K562 (cell line): ENCODE measurements around the gene CARD11. TPM values are rescaled to one million over a fixed set of nuclear protein-coding genes. Genes with fewer than 3 reads are reported as not detected.

Source experiments
- ATAC-seq: fragments of 200-7000 bp; cut with Tn5 transposase; 3 replicates; pipeline ENCODE4 v1.9.1; 2020; ENCODE audit warnings: moderate library complexity
- BruUV-seq: library from RNA; stranded (reverse); fragments of 400-500 nt; replicated peaks from 2 replicates; lab custom pipeline; 2021; lab: Mats Ljungman, UMichigan
- CTCF ChIA-PET: fragments of 300-600 bp; formaldehyde crosslinking; extraction: SDS; loops from one replicate; lab custom pipeline; 2021; ENCODE audit warnings: low intra/inter-chr PET ratio; lab: Yijun Ruan, JAX
- POLR2A ChIA-PET: fragments of 300-600, 350-650 bp; sonication (Branson Sonifier 250); formaldehyde crosslinking; extraction: SDS; loops from one replicate; lab custom pipeline; 2021; ENCODE audit warnings: antibody characterized with exemption, inconsistent platforms; lab: Yijun Ruan, JAX
- DNase-seq, 4 experiments: peaks; one replicate each; pipeline versions ENCODE4 v3.0.0 to v3.0.0-alpha.2; 2011 to 2018; ENCODE audit warnings: low spot score in 3 of 4, mixed read lengths in 3 of 4; ENCODE audit errors: extremely low read depth in 1 of 4
- FAIRE-seq: peaks from 2 replicates; lab custom pipeline; 2011; peaks lifted over from hg19 to GRCh38; lab: Jason Lieb, UNC
- H2AFZ ChIP-seq: 2 replicates; pipeline ENCODE4 v1.6.0; 2011; ENCODE audit warnings: low read depth, low read length, control low read depth, inconsistent platforms
- H3K27ac ChIP-seq: fragments of 200-600 bp; 3 replicates; pipeline ENCODE4 v1.8.0; 2011; ENCODE audit warnings: low read depth, mild to moderate bottlenecking, control low read depth, inconsistent platforms, low read length, moderate library complexity, mixed read lengths; ENCODE audit errors: extremely low read depth
- H3K27me3 ChIP-seq, 2 experiments: fragments of 300-600 bp in 1 of 2; 2 replicates in 1 of 2; 3 replicates in 1 of 2; pipeline versions ENCODE4 v1.6.0 to v1.8.0; 2011; ENCODE audit warnings: inconsistent platforms in 2 of 2, low read length in 2 of 2, mild to moderate bottlenecking in 1 of 2, mixed read lengths in 1 of 2, moderate library complexity in 1 of 2; ENCODE audit not compliant: control insufficient read depth in 2 of 2, insufficient read depth in 2 of 2
- H3K36me3 ChIP-seq: fragments of 300-600 bp; 3 replicates; pipeline ENCODE4 v1.8.0; 2011; ENCODE audit warnings: mild to moderate bottlenecking, low read length, inconsistent platforms; ENCODE audit not compliant: control insufficient read depth, insufficient read depth
- H3K4me1 ChIP-seq, 2 experiments: fragments of 200-600 bp in 1 of 2; replicated peaks in 1 of 2; 2 replicates in 1 of 2; 3 replicates in 1 of 2; pipeline versions ENCODE4 v1.5.1 to v1.8.0; 2011; ENCODE audit warnings: inconsistent platforms in 2 of 2, low read length in 2 of 2, mild to moderate bottlenecking in 1 of 2, mixed read lengths in 1 of 2, moderate library complexity in 1 of 2; ENCODE audit not compliant: control insufficient read depth in 2 of 2, insufficient read depth in 2 of 2
- H3K4me2 ChIP-seq: 2 replicates; pipeline ENCODE4 v1.6.1; 2011; ENCODE audit warnings: low read length, control low read depth, inconsistent platforms, mixed read lengths; ENCODE audit not compliant: insufficient read depth
- H3K4me3 ChIP-seq: fragments of 200-600 bp; sonication (generic), shearing (Covaris generic); 2 replicates; pipeline ENCODE4 v1.5.1; 2016; ENCODE audit warnings: control low read depth, inconsistent platforms
- H3K79me2 ChIP-seq: fragments of 200-600 bp; 3 replicates; pipeline ENCODE4 v1.8.0; 2011; ENCODE audit warnings: low read length, inconsistent platforms; ENCODE audit not compliant: control insufficient read depth, insufficient read depth
- H3K9ac ChIP-seq, 2 experiments: 2 replicates each; pipeline versions ENCODE4 v1.6.0 to v1.6.1; 2011; ENCODE audit warnings: low read depth in 2 of 2, low read length in 2 of 2, control low read depth in 1 of 2, inconsistent platforms in 1 of 2, mild to moderate bottlenecking in 1 of 2, mixed read lengths in 1 of 2; ENCODE audit not compliant: insufficient read depth in 1 of 2
- H3K9me1 ChIP-seq: one replicate; pipeline ENCODE4 v1.6.0; 2011; ENCODE audit warnings: inconsistent platforms, mild to moderate bottlenecking, low read length, moderate library complexity; ENCODE audit not compliant: control insufficient read depth, insufficient read depth
- H3K9me3 ChIP-seq: replicated peaks from 2 replicates; pipeline ENCODE4 v1.5.1; 2011; ENCODE audit warnings: low read depth, low read length, inconsistent platforms; ENCODE audit not compliant: control insufficient read depth, insufficient read depth
- H4K20me1 ChIP-seq: replicated peaks from 2 replicates; pipeline ENCODE4 v1.6.1; 2011; ENCODE audit warnings: low read length, inconsistent platforms, mixed read lengths; ENCODE audit not compliant: control insufficient read depth, insufficient read depth
- ATF7 ChIP-seq: fragments of 450-650 bp; IDR thresholded peaks from 2 replicates; pipeline ENCODE4 v1.7.1; 2014; ENCODE audit warnings: mild to moderate bottlenecking, moderate library complexity
- CLOCK ChIP-seq: fragments of 250-450 bp; sonication (Bioruptor Pico); IDR thresholded peaks from 2 replicates; pipeline ENCODE4 v1.4.0; 2020; ENCODE audit warnings: mild to moderate bottlenecking, moderate library complexity, borderline replicate concordance
- HCFC1 ChIP-seq: IDR thresholded peaks from 2 replicates; pipeline ENCODE4 v1.6.1; 2012; ENCODE audit warnings: low read depth, low read length, improper control_type of control experiment
- ILF3 ChIP-seq: fragments of 450-650 bp; IDR thresholded peaks from 2 replicates; pipeline ENCODE4 v1.6.1; 2018; ENCODE audit warnings: antibody characterized with exemption, mild to moderate bottlenecking, moderate library complexity, borderline replicate concordance
- L3MBTL2 ChIP-seq: fragments of 450-650 bp; IDR thresholded peaks from 2 replicates; pipeline ENCODE4 v1.6.1; 2016; ENCODE audit warnings: mild to moderate bottlenecking, moderate library complexity
- MAFG ChIP-seq: fragments of 450-650 bp; conservative IDR thresholded peaks from 2 replicates; pipeline ENCODE4 v1.6.1; 2016; ENCODE audit warnings: missing genetic modification characterization, missing compliant biosample characterization
- MAX ChIP-seq: sonication (generic); formaldehyde crosslinking; IDR thresholded peaks from 2 replicates; pipeline ENCODE4 v1.9.0; 2022; ENCODE audit warnings: mild to moderate bottlenecking, missing genetic modification reagents
- MCM3 ChIP-seq: fragments of 450-650 bp; IDR thresholded peaks from 2 replicates; pipeline ENCODE4 v1.6.1; 2016
- MCM5 ChIP-seq: fragments of 450-650 bp; IDR thresholded peaks from 2 replicates; pipeline ENCODE4 v1.6.1; 2016; ENCODE audit warnings: low read depth
- MECOM ChIP-seq: fragments of 250-450 bp; sonication (Bioruptor Pico); IDR thresholded peaks from 2 replicates; pipeline ENCODE4 v1.8.0; 2022; ENCODE audit warnings: inconsistent platforms
- NCOA1 ChIP-seq: fragments of 450-650 bp; IDR thresholded peaks from 2 replicates; pipeline ENCODE4 v1.6.1; 2016; ENCODE audit warnings: low read depth
- NCOA4 ChIP-seq: fragments of 450-650 bp; IDR thresholded peaks from 2 replicates; pipeline ENCODE4 v1.6.1; 2018; ENCODE audit warnings: mild to moderate bottlenecking; ENCODE audit not compliant: partially characterized antibody
- NCOA6 ChIP-seq: fragments of 450-650 bp; IDR thresholded peaks from 2 replicates; pipeline ENCODE4 v1.6.1; 2017; ENCODE audit warnings: mild to moderate bottlenecking
- NFE2 ChIP-seq: IDR thresholded peaks from 2 replicates; pipeline ENCODE4 v1.6.1; 2014; ENCODE audit warnings: antibody characterized with exemption, low read depth
- PHB2 ChIP-seq: fragments of 450-650 bp; IDR thresholded peaks from 2 replicates; pipeline ENCODE4 v1.6.1; 2017; ENCODE audit warnings: low read depth
- POLR2AphosphoS2 ChIP-seq: IDR thresholded peaks from 2 replicates; pipeline ENCODE4 v1.6.1; 2012; ENCODE audit warnings: low read length, improper control_type of control experiment
- SNIP1 ChIP-seq: fragments of 450-650 bp; IDR thresholded peaks from 2 replicates; pipeline ENCODE4 v1.7.1; 2017; ENCODE audit warnings: low read depth, mild to moderate bottlenecking
- TRIM28 ChIP-seq: fragments of 450-650 bp; IDR thresholded peaks from 2 replicates; pipeline ENCODE4 v1.6.1; 2017
- ZNF41 ChIP-seq: fragments of 250-450 bp; sonication (Bioruptor Pico); conservative IDR thresholded peaks from 2 replicates; pipeline ENCODE4 v1.4.0; 2020; ENCODE audit warnings: mild to moderate bottlenecking
- WGBS: fragments of 100-300 bp; shearing (Covaris generic); methylation state at CpG from one replicate; pipeline ENCODE4 v1.1.6; 2016; ENCODE audit warnings: low coverage, mixed read lengths; ENCODE audit not compliant: insufficient coverage; ENCODE audit errors: missing lambda C conversion rate; 5-methylcytosine and 5-hydroxymethylcytosine counted together
- in situ Hi-C: fragments of 300-500 bp; cut with MboI; formaldehyde crosslinking; loops from 4 replicates; pipeline ENCODE4 v1.15.0; 2018; ENCODE audit warnings: inconsistent platforms, mixed read lengths
- intact Hi-C: fragments of 100-400 bp; cut with micrococcal nuclease; formaldehyde crosslinking; loops from 2 replicates; pipeline ENCODE4 v1.14.2; 2022
- polyA plus RNA-seq, 8 experiments: library from polyadenylated mRNA; depleted of rRNA in 4 of 8; stranded (reverse) in 5 of 8; unstranded in 3 of 8; fragments of >200 nt; fragmentation: Nextera tagmentation in 2 of 8; fragmentation: Illumina TruSeq in 1 of 8; extraction: Ambion mirVana in 2 of 8; extraction: Trizol in 1 of 8; gene quantifications; 2 replicates each; pipeline versions ENCODE4 v1.2.1 to v1.2.3, GENCODE V29; 2011 to 2014; ENCODE audit warnings: inconsistent platforms in 1 of 8, missing spikeins in 1 of 8
- total RNA-seq, 7 experiments: library from RNA; depleted of rRNA in 6 of 7; stranded (reverse); fragments of >200 nt in 6 of 7; fragmentation: Illumina TruSeq in 2 of 7; extraction: Trizol in 2 of 7; gene quantifications; 2 replicates each; pipeline versions ENCODE4 v1.2.1 to v1.2.3, GENCODE V29; 2011 to 2021; ENCODE audit warnings: low replicate concordance in 1 of 7

The CARD11 gene
- total and polyA plus RNA-seq, 9 of the 15 experiments (the other 6 are each of a cell fraction or from before 2014, with no cell fraction given): 0.07 to 12.8 (median 5.7) TPM

DNA sequence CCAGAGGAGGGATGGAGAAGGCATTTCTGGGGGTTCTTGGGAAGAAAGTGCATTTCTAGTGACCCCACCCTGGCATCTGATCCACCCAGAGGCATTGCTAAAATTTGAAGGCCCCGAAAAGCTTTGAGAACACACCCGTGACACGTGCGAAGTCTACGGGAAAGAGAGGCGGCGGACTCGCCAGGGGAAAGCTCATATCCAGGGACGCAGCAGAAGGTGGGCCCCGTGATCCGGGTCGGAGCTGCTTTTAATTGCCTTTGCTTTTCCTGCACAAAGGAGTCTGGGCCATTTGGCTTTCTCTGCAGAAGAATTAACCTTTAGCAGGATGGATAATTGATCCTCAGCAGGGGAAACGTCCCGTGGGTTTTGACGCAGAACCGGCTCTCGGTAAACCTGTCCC lies 50.3 kb downstream of the CARD11 start (continued):
- TF ChIP-seq CLOCK (CRISPR knock-in tag): no peak
- TF ChIP-seq NCOA6: no peak
- no peak for TF ChIP-seq PHB2

DNA sequence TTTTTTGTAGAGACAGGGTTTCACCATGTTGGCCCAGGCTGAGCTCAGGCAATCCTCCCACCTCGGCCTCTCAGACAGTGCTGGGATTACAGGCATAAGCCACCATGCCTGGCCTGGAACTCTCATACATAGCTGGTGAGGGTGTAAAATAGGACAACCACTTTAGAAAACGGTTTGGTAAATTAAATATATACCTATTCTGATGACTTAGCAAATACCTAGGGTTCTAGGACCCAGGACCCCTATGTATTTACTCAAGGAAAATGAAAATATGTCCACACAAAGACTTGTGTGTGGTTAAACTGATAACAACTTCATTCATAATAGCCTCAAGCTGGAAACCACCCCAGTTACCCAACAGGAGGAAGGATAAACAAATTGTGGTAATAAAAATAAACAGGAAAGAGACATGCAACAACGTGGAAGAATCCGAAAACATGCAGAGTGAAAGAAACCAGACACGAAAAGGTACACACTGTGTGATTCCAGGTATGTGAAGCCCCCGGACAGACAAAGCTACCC lies 52.7 kb downstream of the CARD11 start:
- no peaks in the 10 kb centered on the region for H3K27me3 ChIP-seq
- H3K4me1 ChIP-seq: peaks cover 0 to 4% of the 10 kb centered on the region in 2 experiments; a peak in 2 of 5 replicates
- ChIA-PET POLR2A (interaction anchor here (1.0 to 1.2 kb wide), 2 partner anchors 9 to 15 kb away, joined by 4 read pairs; no protein-coding TSS in a partner anchor), CTCF (no interaction called here)
- H3K36me3 ChIP-seq: no peaks in the 10 kb centered on the region
- H3K9me3 ChIP-seq: no peaks in the 10 kb centered on the region
- ATAC-seq (no peak), FAIRE-seq (no peak), DNase-seq (no peak)
- no peaks in the 10 kb centered on the region for H4K20me1 ChIP-seq
- H3K4me3 ChIP-seq: no peak overlapping the region
- no TSS peak for BruUV-seq
- no peak overlapping the region for H3K9ac ChIP-seq
- H3K27ac ChIP-seq: no peak overlapping the region
- no peak overlapping the region for H2AFZ ChIP-seq
- WGBS: 30% methylated on average over 6 of the region's 6 CpGs
- intact Hi-C loops: no loop called here
- H3K4me2 ChIP-seq: no peak overlapping the region
- H3K9me1 ChIP-seq: no peaks in the 10 kb centered on the region
- in situ Hi-C loops: no loop called here
- H3K79me2 ChIP-seq: no peaks in the 10 kb centered on the region
- TF ChIP-seq ATF7 (no peak), NFE2 (no peak), MAX (no peak), L3MBTL2 (no peak), HCFC1 (no peak), NCOA4 (no peak), MAFG (tag) (peak; percentile 54), TRIM28 (no peak), POLR2AphosphoS2 (no peak), SNIP1 (no peak), MECOM (CRISPR knock-in tag) (no peak), MCM3 (no peak), ZNF41 (no peak), ILF3 (no peak), MCM5 (no peak), NCOA1 (no peak)
